ENCODE data around the gene SMAD2.
A peak's percentile ranks its signal among the peaks of the same experiment; 100 is the strongest.

The SMAD2 gene

GRCh38 chr18:47899107-47899840 lies 31.2 kb downstream of the SMAD2 start:
- TF ChIP-seq CTCF (IDR thresholded peaks at IDR 0.05; ENCODE audit: low read depth, low read length): no peak
- no peak overlapping the region for H3K4me3 ChIP-seq (replicated peaks in 1 of 2; ENCODE audit: low read depth in 2 of 2, low read length in 2 of 2)
- DNase-seq (ENCODE audit: low read depth in 2 of 2): no peak

GRCh38 chr18:47898696-47899095 lies 31.8 kb downstream of the SMAD2 start:
- H3K4me3 ChIP-seq (replicated peaks in 1 of 2; ENCODE audit: low read depth in 2 of 2, low read length in 2 of 2): no peak overlapping the region
- no peak for TF ChIP-seq CTCF (IDR thresholded peaks at IDR 0.05; ENCODE audit: low read depth, low read length)
- peak; percentile 21 to 32 for DNase-seq (ENCODE audit: low read depth in 2 of 2)

GRCh38 chr18:47898055-47898454 lies 32.4 kb downstream of the SMAD2 start:
- TF ChIP-seq CTCF (IDR thresholded peaks at IDR 0.05; ENCODE audit: low read depth, low read length): no peak
- no peak overlapping the region for H3K4me3 ChIP-seq (replicated peaks in 1 of 2; ENCODE audit: low read depth in 2 of 2, low read length in 2 of 2)
- DNase-seq (ENCODE audit: low read depth in 2 of 2): no peak

DNA sequence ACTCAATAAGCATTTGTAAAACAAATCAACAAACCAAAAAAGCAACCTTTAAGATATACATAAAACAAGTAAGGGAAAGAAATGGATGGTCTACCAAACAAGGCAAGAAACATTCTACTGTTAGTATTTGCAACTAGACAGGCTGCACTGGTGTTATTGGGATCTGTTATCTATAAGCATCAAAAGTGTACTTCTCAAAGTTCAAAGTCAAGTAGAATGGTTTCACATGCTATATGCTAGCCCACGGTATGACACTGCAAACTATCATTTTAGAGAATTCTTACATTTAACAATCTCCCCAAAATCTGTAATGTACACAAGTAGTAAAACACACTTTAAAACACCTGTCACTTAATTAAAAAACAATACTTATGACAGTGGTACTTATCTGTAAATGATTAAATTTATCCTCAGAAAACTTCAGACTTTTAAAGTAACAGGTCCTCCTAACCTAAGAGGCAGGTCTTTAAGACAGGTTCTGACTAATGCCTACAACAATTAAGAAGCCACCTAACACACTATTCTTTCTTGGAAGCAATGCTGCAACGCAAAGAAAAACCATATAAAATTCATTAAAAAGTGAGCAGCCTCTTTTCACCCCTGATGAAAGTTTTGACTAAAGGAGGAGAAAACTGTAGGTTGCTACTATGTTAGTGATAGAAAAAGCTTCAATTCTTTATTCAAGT lies 34.8 kb downstream of the SMAD2 start:
- no peak for TF ChIP-seq CTCF (IDR thresholded peaks at IDR 0.05; ENCODE audit: low read depth, low read length)
- DNase-seq (ENCODE audit: low read depth in 2 of 2): no peak
- no peak overlapping the region for H3K4me3 ChIP-seq (replicated peaks in 1 of 2; ENCODE audit: low read depth in 2 of 2, low read length in 2 of 2)

- H3K4me3 ChIP-seq (replicated peaks in 1 of 2; ENCODE audit: low read depth in 2 of 2, low read length in 2 of 2): no peak overlapping the region
- TF ChIP-seq CTCF (IDR thresholded peaks at IDR 0.05; ENCODE audit: low read depth, low read length): no peak
- no peak for DNase-seq (ENCODE audit: low read depth in 2 of 2)
Observed at GRCh38 chr18:47893939-47894699, 36.3 kb downstream of the SMAD2 start.

- TF ChIP-seq CTCF (IDR thresholded peaks at IDR 0.05; ENCODE audit: low read depth, low read length): no peak
- DNase-seq (ENCODE audit: low read depth in 2 of 2): no peak
- no peak overlapping the region for H3K4me3 ChIP-seq (replicated peaks in 1 of 2; ENCODE audit: low read depth in 2 of 2, low read length in 2 of 2)
Observed at GRCh38 chr18:47893047-47893446, 37.4 kb downstream of the SMAD2 start.

Data from cardiac fibroblast (primary cell).